Left colon (tissue), 2 donors: ENCODE data around the gene GMDS. TPM values are rescaled to one million over a fixed set of nuclear protein-coding genes. Genes with fewer than 3 reads are reported as not detected.

Experiments
- ATAC-seq: fragments of 200-7000 bp; cut with Tn5 transposase; one replicate; pipeline ENCODE4 v1.9.1; 2020; ENCODE audit warnings: mild to moderate bottlenecking, moderate library complexity
- DNase-seq, 2 donors: peaks; one replicate each; pipeline ENCODE4 v3.0.0-alpha.2; 2020
- intact Hi-C, 2 donors: fragments of 100-400 bp; cut with DNase I in 1 of 2; cut with micrococcal nuclease in 1 of 2; formaldehyde crosslinking; loops; one replicate each; pipeline versions ENCODE4 v1.11.2 to v1.14.0; 2022; cut with DNase I, micrococcal nuclease
- total RNA-seq, 2 donors: library from RNA; stranded (reverse); fragmentation: NEBNext Ultra II Directional; extraction: Animal tissue kit (Norgen Biotek cat#: 25700); gene quantifications; one replicate each; pipeline ENCODE4 v1.2.1, GENCODE V29; 2021
- donor health status: DM: no; HTN: no; CAD: no.
- donor health status: DM: yes; HTN: yes; CAD: no.

The GMDS gene
- total RNA-seq, 2 donors from 2014 or later, result 148 to 229 TPM

DNA sequence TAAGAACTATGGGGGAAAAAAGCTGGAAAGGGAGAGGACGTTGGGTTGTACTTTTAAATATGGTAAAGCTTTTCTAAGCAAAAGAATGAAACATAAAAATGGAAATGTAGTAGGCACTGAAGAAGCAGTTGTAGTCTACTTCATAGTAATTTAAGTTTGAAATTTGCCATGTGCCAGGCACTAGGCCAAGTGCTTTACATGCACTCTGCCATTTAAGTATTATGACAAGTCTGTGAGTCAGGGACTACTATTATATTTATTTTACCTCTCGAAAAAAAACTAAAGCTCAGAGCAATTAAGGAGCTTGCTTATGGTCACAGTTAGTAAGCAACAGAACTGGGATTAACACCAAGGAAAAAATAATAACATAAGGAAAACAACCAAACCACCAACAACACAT, 257.8 kb downstream of the GMDS start:
- intact Hi-C loops, result no loop called here
- DNase-seq (no peak), ATAC-seq (no peak)

DNA sequence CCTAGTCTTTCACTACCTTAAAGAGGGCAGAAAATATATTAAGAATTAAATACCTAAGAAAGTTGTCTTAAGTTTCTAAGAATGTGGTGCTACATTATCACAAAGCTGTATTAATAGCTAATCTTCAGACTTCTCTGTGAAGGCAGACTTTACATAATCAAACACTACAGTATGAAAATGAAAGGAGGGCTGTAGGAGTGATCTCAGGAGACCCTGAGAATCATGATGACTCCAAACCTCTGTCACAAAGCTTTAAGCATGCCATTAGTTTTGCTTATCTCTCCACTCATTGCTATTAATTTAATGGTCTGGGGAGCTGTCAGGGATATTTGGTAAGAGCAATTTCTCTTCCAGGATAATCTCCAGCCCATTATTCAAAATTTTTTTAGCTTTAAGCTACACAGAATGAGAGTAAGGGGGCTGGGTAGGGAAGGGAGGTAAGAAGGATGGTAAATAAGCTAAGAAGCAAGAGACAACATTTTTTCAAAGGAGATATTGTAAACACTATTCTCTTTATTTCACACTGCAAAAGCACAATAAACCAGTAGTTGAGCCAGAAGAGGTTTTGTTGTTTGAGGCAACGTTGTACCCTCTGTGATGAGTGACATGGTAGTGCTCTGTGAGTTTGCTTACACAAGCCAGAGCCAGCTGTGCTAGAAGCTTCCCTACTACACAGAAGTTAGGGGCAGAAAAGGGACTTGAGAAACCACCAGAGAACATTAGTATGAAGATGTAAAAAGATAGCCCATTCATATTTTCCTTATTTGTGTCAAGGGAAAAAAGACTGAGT, 258.8 kb downstream of the GMDS start:
- intact Hi-C loops, result no loop called here
- ATAC-seq (no peak), DNase-seq (no peak)

DNA sequence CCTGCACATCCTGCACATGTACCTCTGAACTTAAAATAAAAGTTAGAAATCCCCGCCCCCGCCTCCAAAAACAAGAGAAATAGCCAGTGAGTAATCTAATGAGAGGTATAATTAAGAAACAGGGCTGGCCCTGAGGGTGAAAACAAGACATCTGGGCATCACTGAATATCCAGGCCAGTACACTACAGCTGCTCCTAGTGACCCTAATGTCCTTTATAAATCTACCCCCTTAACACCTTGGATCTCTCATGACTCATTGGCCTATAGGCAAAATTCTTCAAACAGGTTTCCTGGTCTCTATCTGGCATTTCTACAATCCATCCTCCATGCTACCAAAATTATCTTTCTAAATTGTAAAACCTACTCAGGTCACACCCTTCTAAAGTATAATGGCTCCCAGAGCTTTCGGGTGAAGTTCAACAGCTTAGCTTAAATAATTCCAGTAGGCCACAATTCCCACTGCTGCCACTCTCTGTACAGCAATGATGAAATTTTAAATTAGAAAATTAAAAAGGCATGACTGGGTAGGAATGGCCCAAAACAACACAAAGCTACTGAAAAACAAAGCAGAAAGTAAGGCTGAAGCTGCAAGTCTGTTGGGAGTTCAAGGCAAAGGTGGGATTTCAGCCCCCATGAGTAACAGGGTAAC, 260.9 kb downstream of the GMDS start:
- intact Hi-C loops, result no loop called here
- ATAC-seq (no peak), DNase-seq (no peak)

DNA sequence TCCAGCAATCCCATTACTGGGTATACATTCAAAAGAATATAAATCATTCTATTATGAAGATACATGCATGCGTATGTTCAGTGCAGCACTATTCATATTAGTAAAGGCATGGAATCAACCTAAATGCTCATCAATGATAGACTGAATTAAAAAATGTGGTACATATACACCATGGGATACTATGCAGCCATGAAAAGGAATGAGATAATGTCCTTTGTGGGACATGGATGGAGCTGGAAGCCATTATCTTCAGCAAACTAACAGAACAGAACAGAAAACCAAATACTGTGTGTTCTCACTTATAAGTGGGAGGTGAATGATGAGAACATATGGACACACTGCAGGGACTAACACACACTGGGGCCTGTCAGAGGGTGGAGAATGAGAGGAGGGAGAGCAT, 261.6 kb downstream of the GMDS start:
- intact Hi-C loops, result no loop called here
- no peak for ATAC-seq
- DNase-seq, result no peak

DNA sequence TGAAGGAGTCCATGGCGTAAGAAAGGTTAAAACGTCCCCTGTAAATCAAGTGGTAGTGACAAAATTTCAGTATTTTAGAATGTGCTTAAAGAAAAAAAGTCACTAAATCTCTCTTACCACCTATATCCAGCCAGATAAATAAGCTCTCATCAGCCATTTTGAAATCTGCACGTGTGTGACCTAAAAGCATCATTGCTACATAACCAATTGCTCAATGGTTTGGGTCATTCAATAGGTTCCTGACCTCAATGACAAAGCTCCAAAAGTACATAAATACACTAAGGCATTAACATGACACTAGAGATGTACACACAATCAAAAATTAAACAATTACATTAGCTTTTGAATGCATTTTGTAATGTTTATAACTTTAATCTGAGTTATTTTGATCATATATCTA, 272.4 kb downstream of the GMDS start:
- ATAC-seq, result no peak
- DNase-seq, result no peak
- intact Hi-C loops, result no loop called here

DNA sequence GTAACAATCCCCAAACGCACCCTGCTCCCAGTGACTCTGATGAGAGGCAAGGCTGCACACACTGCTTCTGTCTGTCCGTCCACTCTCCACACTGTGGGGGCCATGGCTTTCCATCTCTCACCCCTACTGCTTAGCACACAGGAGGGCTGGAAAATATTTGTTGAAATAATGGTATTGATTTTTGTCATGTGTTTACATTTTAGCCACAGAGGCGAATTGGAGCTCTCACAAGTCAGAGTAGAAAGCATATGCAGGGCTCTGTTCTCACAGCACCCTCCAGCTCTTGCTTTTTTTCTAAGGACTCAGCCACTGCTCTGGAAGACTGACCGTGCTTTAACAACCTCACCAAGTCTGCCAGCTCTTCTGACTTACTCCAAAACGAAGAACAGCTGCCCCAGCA, 273.8 kb downstream of the GMDS start:
- DNase-seq (no peak), ATAC-seq (no peak)
- intact Hi-C loops, result no loop called here

DNA sequence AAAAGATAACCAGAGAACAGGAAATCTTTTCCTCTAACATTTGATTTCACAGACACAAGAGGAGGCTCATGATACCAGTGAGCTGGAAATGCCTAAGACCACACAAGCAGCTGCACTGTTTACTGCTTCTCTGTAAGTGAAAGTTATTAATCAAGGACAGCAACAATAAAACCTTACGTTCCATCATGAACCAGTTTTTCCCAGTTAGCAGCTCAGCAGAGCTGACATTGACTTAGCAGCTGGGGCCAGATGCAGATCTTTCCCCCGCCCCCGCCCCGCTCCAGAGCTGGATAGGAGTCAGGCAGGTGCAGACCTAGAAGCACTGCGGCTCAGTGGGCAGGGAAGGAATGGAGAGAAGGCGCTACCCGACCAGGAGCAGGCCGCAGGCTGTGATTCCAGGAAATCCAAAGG, 275.2 kb downstream of the GMDS start:
- intact Hi-C loops, result no loop called here
- ATAC-seq (no peak), DNase-seq (no peak)

DNA sequence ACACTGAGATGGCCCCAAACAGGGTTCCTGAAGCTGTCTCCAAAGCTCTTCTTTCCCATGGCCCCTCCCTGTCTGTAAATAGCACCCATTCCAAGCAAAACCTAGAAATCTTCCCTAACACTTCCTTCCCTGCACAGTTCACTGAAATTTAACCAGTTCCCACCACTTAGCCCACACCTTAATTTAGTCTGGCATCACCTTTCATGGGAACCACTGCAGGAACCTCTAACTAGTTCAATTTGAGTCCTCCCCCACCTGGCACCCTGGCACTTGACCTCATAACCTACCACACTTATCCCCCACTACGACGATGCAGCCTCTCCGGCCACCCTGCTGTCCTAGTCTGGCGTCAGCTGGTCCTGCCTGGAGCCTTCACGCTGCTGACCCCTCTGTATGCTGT, 278.7 kb downstream of the GMDS start:
- DNase-seq (no peak), ATAC-seq (no peak)

DNA sequence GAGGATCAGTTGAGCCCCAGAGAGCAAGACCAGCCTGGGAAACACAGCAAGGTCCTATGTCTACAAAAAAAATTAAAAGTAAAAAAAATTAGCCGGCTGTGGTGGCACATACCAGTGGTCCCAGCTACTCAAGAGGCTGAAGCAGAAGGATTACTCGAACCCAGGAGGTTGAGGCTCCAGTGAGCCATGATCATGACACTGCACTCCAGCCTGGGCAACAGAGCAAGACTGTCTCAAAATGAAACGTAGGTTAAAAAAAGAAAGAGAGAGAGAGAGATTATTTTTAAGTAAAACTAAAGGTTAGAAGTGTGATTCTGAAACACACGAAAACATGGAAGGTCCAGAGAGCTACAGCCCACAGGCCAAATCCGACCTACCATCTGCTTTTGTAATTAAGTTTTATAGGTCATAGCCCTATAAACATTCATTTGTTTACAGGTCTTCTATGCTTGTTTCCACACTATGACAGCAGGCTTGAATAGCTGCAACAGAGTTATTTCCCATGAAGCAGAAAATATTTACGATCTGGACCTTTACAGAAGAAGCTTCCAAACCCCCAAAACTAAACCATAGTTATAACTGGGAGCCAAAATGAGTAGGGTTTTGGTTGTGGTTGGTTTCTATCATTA, 279.7 kb downstream of the GMDS start:
- DNase-seq, result no peak
- ATAC-seq, result peak; percentile 46
- intact Hi-C loops, result no loop called here

More for the DNA sequence above, 278.7 kb downstream of the GMDS start:
- intact Hi-C loops, result no loop called here

DNA sequence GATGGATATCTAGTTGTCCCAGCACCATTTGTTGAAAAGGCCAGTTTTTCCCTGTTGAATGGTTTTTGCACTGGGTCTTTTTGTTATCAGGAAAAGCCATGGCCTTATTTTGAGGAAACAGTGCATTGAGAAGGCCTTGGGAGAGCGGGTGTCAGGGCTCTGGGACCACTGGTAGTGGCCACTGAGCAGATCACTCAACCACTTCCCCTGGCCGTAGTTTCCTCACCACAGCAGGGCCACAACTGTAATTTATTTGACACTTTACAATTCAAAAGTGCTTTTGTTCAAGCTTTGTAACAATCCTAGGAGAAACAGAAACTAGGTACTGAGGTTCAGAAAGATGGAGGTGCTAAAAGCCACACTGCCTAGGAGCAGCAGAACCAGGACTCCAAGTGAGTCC, 281.8 kb downstream of the GMDS start:
- DNase-seq (no peak), ATAC-seq (no peak)
- intact Hi-C loops, result no loop called here

DNA sequence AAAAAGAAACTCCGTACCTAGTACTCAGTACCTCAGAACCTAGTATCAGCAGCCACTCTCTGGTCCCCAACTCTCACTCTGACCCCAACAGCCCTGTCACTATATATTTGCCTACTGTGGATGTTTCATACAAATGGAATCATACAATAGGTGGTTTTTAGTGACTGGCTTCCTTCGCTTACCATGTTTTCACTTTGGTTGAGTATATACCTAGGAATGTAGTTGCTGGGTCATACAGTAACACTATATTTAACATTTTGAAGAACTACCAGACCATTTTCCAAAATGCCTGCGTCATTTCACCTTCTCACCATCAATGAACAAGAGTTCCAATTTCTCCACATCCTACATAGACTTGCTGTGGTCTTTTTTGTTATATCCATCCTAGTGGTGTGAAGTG, 283.2 kb downstream of the GMDS start:
- ATAC-seq, result no peak
- intact Hi-C loops, result no loop called here
- no peak for DNase-seq

DNA sequence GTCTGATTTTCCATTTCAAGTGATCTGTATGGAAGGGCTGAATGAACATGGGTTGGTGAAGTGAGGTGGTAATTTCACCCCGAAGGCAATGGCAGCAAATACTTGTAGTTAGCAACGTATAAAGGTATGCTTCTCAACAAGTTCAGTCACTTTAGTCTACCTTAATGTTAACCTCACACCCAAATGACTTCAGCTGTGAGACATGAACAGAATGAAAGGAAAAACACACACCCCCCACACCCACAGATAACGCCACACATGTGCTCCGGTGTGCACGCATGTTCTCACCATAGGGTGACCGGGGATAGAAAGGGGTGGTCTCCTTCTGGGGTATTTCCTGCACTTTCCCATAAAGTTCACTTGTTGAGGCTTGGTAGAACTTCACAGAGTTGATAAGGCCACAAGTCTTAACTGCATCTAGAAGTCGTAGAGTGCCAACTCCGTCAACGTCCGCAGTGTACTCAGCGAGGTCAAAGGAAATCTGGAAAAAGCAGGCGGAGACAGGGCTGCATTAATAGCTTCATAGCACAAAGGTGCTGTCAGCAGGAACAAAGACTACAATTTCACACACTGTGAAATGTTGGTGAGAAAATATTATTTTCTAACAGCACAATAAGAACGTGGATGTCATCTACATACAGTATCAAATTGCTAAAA, 284.8 kb downstream of the GMDS start:
- no peak for DNase-seq
- intact Hi-C loops, result no loop called here
- ATAC-seq, result no peak

DNA sequence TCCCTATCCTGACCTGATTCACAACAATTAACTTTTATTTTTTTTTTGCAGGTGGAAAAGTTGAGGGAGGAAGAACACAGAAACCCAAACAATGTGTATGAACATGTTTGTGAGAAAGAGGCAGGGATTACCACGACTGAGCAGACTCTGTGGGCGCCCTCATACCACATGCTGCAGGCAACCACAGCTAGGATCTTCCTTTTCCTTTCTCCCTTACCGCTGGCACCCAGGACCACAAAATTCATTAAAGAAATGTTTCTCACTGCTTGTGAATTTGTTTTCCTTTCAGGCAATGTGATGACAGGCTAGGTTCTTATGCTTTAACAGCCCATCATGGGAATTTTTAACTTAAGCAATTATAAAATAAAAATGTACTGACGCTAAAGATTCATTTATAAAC, 287.1 kb downstream of the GMDS start:
- intact Hi-C loops, result no loop called here
- no peak for ATAC-seq

DNA sequence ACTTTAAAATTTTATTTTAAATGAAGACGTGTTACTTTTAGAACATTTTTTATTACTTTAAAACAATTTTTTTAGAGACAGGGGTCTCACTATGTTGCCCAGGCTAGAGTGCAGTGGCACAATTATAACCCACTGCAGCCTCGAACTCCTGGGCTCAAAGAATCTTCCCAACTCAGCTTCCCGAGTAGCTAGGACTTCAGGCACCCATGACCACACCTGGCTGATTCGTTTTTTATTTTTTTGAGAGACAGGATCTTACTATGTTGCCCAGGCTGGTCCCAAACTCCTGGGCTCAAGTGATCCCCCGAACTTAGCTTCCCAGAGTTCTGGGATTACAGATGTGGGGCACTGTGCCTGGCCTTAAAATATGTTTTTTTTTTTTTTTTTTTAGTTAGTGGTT, 287.7 kb downstream of the GMDS start:
- no peak for ATAC-seq
- DNase-seq, result no peak
- intact Hi-C loops, result no loop called here

More for the DNA sequence above, 287.1 kb downstream of the GMDS start:
- DNase-seq, result no peak

DNA sequence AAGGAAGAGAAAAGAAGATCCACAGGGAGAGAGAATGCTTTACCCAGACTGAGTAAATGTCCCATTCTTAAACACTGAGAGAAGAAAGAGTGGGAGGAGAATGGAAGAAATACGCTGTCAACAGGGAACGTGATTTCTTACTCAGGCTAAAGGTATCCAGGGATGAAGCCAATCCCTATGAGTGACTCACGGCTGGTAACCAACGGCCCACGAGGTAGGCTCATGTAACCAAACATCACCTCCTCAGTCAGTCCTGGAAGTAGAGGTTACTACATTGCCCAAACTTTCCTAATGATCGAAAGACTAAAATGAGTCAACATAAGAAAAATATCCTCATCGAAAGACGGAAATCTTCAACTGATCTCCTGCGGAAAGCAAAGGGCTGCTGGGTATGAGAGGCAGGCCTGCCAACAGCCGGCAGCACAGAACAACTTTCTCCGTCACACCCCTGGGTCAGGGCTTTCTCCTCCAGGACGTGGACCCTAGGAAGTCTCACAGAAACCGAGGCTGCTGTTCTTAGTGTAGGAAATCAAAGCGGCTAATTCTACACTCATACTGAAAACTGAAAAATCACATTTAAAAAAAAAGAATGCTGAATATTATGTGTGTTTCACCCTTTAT, 292.6 kb downstream of the GMDS start:
- DNase-seq, result no peak
- ATAC-seq, result no peak
- intact Hi-C loops, result no loop called here

DNA sequence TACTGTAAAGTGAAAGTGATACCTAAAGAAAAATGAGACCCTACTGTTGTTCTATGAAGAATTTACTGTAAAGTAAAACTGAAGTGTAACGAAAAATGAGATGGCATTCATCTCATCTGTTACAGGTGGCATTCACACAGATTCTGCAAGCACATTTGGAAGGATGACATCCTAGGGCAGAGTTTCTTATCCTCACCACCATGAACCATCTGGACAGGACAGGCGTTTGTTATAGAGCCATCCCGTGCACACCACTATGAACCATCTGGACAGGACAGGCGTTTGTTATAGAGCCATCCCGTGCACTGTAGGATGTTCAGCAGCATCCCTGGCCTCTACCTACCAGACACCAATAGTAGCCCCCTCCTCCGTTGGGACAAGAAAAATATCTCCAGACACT, 294.8 kb downstream of the GMDS start:
- intact Hi-C loops, result no loop called here
- ATAC-seq (no peak), DNase-seq (no peak)

DNA sequence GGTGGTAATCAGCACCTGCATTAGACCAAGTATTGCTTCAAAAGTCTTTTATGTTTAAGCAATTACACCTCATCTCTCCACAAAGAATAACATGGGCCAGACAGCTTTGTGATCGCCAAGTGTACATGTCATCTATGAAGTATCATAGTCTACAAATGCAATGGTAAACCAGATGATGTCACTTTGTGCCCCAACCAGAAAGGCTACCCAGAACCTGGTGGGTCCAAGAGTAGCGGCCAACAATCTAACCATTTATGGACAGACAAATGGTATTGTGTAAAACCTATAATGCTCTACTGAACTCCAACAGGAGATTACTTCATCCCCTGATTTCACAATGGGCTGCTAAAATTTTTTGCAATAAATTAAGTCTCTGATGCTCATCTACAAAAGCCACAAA, 295.9 kb downstream of the GMDS start:
- ATAC-seq (no peak), DNase-seq (no peak)
- intact Hi-C loops, result no loop called here

DNA sequence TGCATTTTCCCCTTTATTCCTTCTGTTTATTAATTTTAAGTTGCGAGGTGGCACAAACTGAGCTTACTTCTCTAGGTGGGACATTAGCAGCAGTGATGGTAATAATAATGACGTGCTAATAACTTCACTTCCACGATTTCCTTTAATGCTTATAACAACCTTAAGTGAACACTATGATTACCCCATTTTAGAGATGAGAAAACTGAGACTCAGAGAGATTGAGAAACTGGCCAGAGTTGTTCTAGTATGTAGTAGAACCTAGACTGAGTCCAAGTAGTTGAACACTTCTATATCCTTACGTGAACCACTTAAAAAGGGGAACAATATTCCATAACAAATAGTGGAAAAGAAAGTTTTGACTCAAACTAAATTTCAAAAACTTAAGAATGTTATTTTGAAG, 297.5 kb downstream of the GMDS start:
- intact Hi-C loops, result no loop called here
- ATAC-seq, result no peak
- DNase-seq, result no peak

DNA sequence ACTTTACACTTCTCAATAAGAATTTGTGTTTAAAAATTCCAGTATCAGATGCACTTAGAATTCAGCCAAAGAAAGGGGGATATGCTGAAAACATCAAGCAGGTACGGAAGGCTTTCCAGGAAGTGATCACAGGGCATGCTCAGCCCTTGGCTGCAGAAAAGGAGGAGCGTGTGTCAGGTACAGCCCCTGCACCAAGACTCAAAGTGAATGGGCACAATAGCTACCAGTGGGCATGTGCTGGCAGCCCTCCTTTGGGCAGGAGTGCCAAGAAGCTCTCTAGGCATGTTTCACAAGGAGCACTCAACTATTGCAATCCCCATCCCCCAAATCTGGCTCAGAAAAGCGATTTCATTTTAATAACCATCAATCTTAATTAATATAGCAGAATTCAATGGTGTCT, 298.8 kb downstream of the GMDS start:
- no peak for ATAC-seq
- DNase-seq, result no peak
- intact Hi-C loops, result no loop called here
